WTC11 (cell line): ENCODE data around the gene LOC128125822.

ENCODE experiments used
- ATAC-seq: fragments of 200-7000 bp; cut with Tn5 transposase; 2 replicates; pipeline ENCODE4 v1.10.0; 2021; ENCODE audit warnings: mild to moderate bottlenecking, moderate library complexity
- CTCF ChIA-PET: fragments of 300-600 bp; sonication (Branson Sonifier 250); formaldehyde crosslinking; loops from one replicate; lab custom pipeline; 2021; ENCODE audit warnings: antibody characterized with exemption; lab: Charles Lee
- POLR2A ChIA-PET: fragments of 350-600 bp; sonication (Branson Sonifier 250); formaldehyde crosslinking; loops from one replicate; lab custom pipeline; 2021; ENCODE audit warnings: antibody characterized with exemption; lab: Charles Lee
- DNase-seq: peaks from one replicate; pipeline ENCODE4 v3.0.0; 2021; ENCODE audit warnings: low spot score
- H3K27ac Mint-ChIP-seq: 2 replicates; pipeline ENCODE4 v1.8.0; 2021; ENCODE audit warnings: mixed read lengths
- H3K27me3 Mint-ChIP-seq: 2 replicates; pipeline ENCODE4 v1.8.0; 2021; ENCODE audit warnings: low read depth, mild to moderate bottlenecking, moderate library complexity, mixed read lengths
- H3K36me3 Mint-ChIP-seq: 2 replicates; pipeline ENCODE4 v1.8.0; 2021; ENCODE audit warnings: mixed read lengths
- H3K4me1 Mint-ChIP-seq: 2 replicates; pipeline ENCODE4 v1.8.0; 2022; ENCODE audit warnings: mixed read lengths
- H3K4me3 Mint-ChIP-seq: 2 replicates; pipeline ENCODE4 v1.8.0; 2021; ENCODE audit warnings: mild to moderate bottlenecking, moderate library complexity, mixed read lengths
- H3K9me3 Mint-ChIP-seq: 2 replicates; pipeline ENCODE4 v1.8.0; 2021; ENCODE audit warnings: mixed read lengths
- AFF4 ChIP-seq: sonication (generic); formaldehyde crosslinking; IDR thresholded peaks from 2 replicates; pipeline ENCODE4 v1.8.1; 2023; ENCODE audit warnings: mild to moderate bottlenecking, missing genetic modification reagents, borderline replicate concordance
- GABPB1 ChIP-seq: sonication (generic); formaldehyde crosslinking; IDR thresholded peaks from 2 replicates; pipeline ENCODE4 v1.8.1; 2023; ENCODE audit warnings: mild to moderate bottlenecking, missing genetic modification reagents
- HMGXB4 ChIP-seq: sonication (generic); formaldehyde crosslinking; IDR thresholded peaks from 2 replicates; pipeline ENCODE4 v1.8.1; 2023; ENCODE audit warnings: mild to moderate bottlenecking, moderate library complexity, missing genetic modification reagents
- KAT7 ChIP-seq: sonication (generic); formaldehyde crosslinking; IDR thresholded peaks from 2 replicates; pipeline ENCODE4 v1.8.1; 2023; ENCODE audit warnings: missing genetic modification reagents, mild to moderate bottlenecking, borderline replicate concordance
- MAX ChIP-seq: sonication (generic); formaldehyde crosslinking; IDR thresholded peaks from 2 replicates; pipeline ENCODE4 v1.8.0; 2022; ENCODE audit warnings: mild to moderate bottlenecking, missing genetic modification reagents
- MXD4 ChIP-seq: fragments of 250-450 bp; sonication (Bioruptor Pico); IDR thresholded peaks from 2 replicates; pipeline ENCODE4 v1.8.0; 2021; ENCODE audit warnings: mild to moderate bottlenecking, moderate library complexity, borderline replicate concordance
- NFATC4 ChIP-seq: fragments of 250-450 bp; sonication (Bioruptor Pico); IDR thresholded peaks from 2 replicates; pipeline ENCODE4 v1.9.0; 2021; ENCODE audit warnings: mild to moderate bottlenecking
- PRRX2 ChIP-seq: fragments of 250-450 bp; sonication (Bioruptor Pico); IDR thresholded peaks from 2 replicates; pipeline ENCODE4 v1.8.0; 2021; ENCODE audit warnings: mild to moderate bottlenecking
- TCF7 ChIP-seq: sonication (generic); formaldehyde crosslinking; IDR thresholded peaks from 2 replicates; pipeline ENCODE4 v1.8.0; 2022; ENCODE audit warnings: mild to moderate bottlenecking, low read depth, missing genetic modification reagents, moderate library complexity
- USF1 ChIP-seq: sonication (generic); formaldehyde crosslinking; IDR thresholded peaks from 2 replicates; pipeline ENCODE4 v1.8.0; 2022; ENCODE audit warnings: mild to moderate bottlenecking, missing genetic modification reagents
- ZNF232 ChIP-seq: sonication (generic); formaldehyde crosslinking; IDR thresholded peaks from 2 replicates; pipeline ENCODE4 v1.8.0; 2022; ENCODE audit warnings: mild to moderate bottlenecking, missing genetic modification reagents
- ZNF263 ChIP-seq: sonication (generic); formaldehyde crosslinking; IDR thresholded peaks from 2 replicates; pipeline ENCODE4 v1.8.1; 2022; ENCODE audit warnings: low read depth, mild to moderate bottlenecking, moderate library complexity, missing genetic modification reagents
- ZNF396 ChIP-seq: fragments of 250-450 bp; sonication (Bioruptor Pico); IDR thresholded peaks from 2 replicates; pipeline ENCODE4 v1.8.0; 2021; ENCODE audit warnings: mild to moderate bottlenecking, moderate library complexity, borderline replicate concordance
- ZNF532 ChIP-seq: fragments of 250-450 bp; sonication (Bioruptor Pico); IDR thresholded peaks from 2 replicates; pipeline ENCODE4 v1.9.0; 2021; ENCODE audit warnings: mild to moderate bottlenecking, borderline replicate concordance
- TF ChIP-seq, protein P1 (sequence below): sonication (generic); formaldehyde crosslinking; conservative IDR thresholded peaks from 2 replicates; pipeline ENCODE4 v1.8.1; 2022; ENCODE audit warnings: mild to moderate bottlenecking, missing genetic modification reagents

The LOC128125822 gene

GRCh38 chr6:63526931-63527330 is 45.3 kb upstream of the LOC128125822 start (continued):
- TF ChIP-seq AFF4 (no peak), NFATC4 (CRISPR knock-in tag) (no peak), GABPB1 (CRISPR knock-in tag) (no peak)
- TF ChIP-seq, all 79 proteins: peak for 0

DNA sequence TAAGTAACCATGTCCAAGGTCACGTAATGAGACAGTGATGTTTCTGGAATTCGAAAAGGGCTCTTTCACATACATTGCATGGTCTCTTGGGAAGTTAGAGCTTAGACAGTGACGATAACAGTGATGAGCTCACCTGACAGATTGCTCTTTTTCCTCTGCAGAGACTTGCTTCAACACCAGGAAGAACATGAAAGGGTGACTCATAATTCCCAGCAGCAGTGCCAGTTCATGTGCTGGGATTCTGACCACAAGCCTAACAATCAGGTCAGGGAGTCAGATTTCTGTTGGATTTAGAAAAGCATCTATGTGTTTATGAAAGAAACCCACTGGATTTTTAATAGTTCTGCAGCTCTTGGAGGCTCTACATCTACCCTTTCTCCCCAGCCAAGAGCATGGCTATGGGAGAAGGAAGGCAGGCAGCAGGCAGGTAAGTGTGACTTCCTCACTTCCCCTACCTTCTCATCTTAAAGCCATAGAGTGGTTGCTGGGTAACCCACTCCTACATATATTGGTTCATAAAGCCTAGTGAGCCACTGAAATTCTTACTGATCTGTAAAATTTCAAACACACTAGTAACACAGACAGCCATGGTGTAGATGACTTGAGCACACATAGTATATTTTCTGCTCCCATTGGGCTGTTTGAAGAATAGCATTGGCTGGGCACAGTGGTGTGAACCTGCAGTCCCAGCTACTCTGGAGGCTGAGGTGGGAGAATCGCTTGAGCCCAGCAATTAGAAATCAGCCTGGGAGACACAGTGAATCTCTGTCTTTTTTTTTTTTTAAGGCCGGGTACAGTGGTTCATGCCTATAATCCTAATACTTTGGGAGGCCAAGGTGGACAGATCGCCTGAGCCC is 44.4 kb upstream of the LOC128125822 start:
- Mint-ChIP-seq H3K27me3 (peaks cover 42% of the 10 kb centered on the region), H3K4me1 (no peaks in the 10 kb centered on the region), H3K36me3 (no peaks in the 10 kb centered on the region; the same call in 1 of the 2 replicates), H3K27ac (no peak overlapping the region), H3K9me3 (peaks cover 16% of the 10 kb centered on the region), H3K4me3 (no peak overlapping the region)
- TF ChIP-seq KAT7 (CRISPR knock-in tag) (no peak), GABPB1 (CRISPR knock-in tag) (peak; percentile 95)
- ChIA-PET POLR2A (no interaction called here), CTCF (interaction anchor here (0.6 kb wide), 1 partner anchor 20 kb away, joined by 3 read pairs; no protein-coding TSS in a partner anchor)
- DNase-seq, result no peak
- no peak for ATAC-seq

GRCh38 chr6:63529498-63529897 is 42.8 kb upstream of the LOC128125822 start:
- DNase-seq (no peak), ATAC-seq (no peak)
- Mint-ChIP-seq H3K4me1 (no peaks in the 10 kb centered on the region), H3K9me3 (peaks cover 16% of the 10 kb centered on the region), H3K27ac (no peak overlapping the region), H3K4me3 (no peak overlapping the region), H3K36me3 (no peaks in the 10 kb centered on the region; the same call in 1 of the 2 replicates), H3K27me3 (peaks cover 58% of the 10 kb centered on the region)
- ChIA-PET CTCF (no interaction called here), POLR2A (no interaction called here)
- TF ChIP-seq HMGXB4 (CRISPR knock-in tag) (no peak), PRRX2 (CRISPR knock-in tag) (no peak), ZNF232 (CRISPR knock-in tag) (no peak), TCF7 (CRISPR knock-in tag) (no peak), ZNF532 (CRISPR knock-in tag) (no peak), MAX (CRISPR knock-in tag) (no peak), USF1 (CRISPR knock-in tag) (no peak), ZNF396 (no peak), MXD4 (CRISPR knock-in tag) (no peak), ZNF263 (CRISPR knock-in tag) (no peak)
- TF ChIP-seq, protein P1, sequence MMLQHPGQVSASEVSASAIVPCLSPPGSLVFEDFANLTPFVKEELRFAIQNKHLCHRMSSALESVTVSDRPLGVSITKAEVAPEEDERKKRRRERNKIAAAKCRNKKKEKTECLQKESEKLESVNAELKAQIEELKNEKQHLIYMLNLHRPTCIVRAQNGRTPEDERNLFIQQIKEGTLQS, result no peak
